ENCODE measurements around the gene IFNA8.
"Not testable (repeated sequence)": the region's sequence is repeated elsewhere in the genome, so short reads cannot be mapped to it uniquely, and the experiment has no call there.

The IFNA8 gene

GRCh38 chr9:21408817-21409216 lies at the start of gene IFNA8:
TSS of gene IFNA8 (plus strand) at chr9:21409117. CDS start at chr9:21409177, 60 bp downstream.
- DNase-seq = no peak

GRCh38 chr9:21362287-21362686 lies 46.6 kb upstream of the IFNA8 start:
- no peak for DNase-seq

GRCh38 chr9:21367169-21367568 lies 41.7 kb upstream of the IFNA8 start:
- not testable (repeated sequence) for DNase-seq

GRCh38 chr9:21367957-21368356 lies 41.0 kb upstream of the IFNA8 start, which contains the start of gene IFNA13:
TSS of gene IFNA13 (minus strand) at chr9:21368057. CDS start at chr9:21368010, 47 bp downstream.
- no peak for DNase-seq

- DNase-seq = not testable (repeated sequence)
Observed at GRCh38 chr9:21371467-21371866, 37.5 kb upstream of the IFNA8 start.

- peak; percentile 30 for DNase-seq
Observed at GRCh38 chr9:21381448-21382339, 27.2 kb upstream of the IFNA8 start.

GRCh38 chr9:21383627-21384026 lies 25.3 kb upstream of the IFNA8 start:
- no peak for DNase-seq

- no peak for DNase-seq
Observed at GRCh38 chr9:21385131-21385670, 23.7 kb upstream of the IFNA8 start, which contains the start of gene IFNA2. TSS of gene IFNA2 (minus strand) at chr9:21385398. CDS start at chr9:21385329, 69 bp downstream.

- peak; percentile 10 for DNase-seq
Observed at GRCh38 chr9:21392270-21392669, 16.6 kb upstream of the IFNA8 start.

- DNase-seq = peak; percentile 54
Observed at GRCh38 chr9:21395778-21396717, 12.9 kb upstream of the IFNA8 start.

GRCh38 chr9:21398955-21399489 lies 9.9 kb upstream of the IFNA8 start:
- no peak for DNase-seq

- DNase-seq = no peak
Observed at GRCh38 chr9:21399956-21400355, 9.0 kb upstream of the IFNA8 start.

- DNase-seq = no peak
Observed at GRCh38 chr9:21402386-21403251, 6.3 kb upstream of the IFNA8 start.

GRCh38 chr9:21404146-21404545 lies 4.8 kb upstream of the IFNA8 start:
- DNase-seq = no peak

GRCh38 chr9:21412107-21412506 lies 3.2 kb downstream of the IFNA8 start:
- DNase-seq = no peak

GRCh38 chr9:21413151-21413550 lies 4.2 kb downstream of the IFNA8 start:
- no peak for DNase-seq

- DNase-seq = peak; percentile 12
Observed at GRCh38 chr9:21413624-21414023, 4.7 kb downstream of the IFNA8 start.

- no peak for DNase-seq
Observed at GRCh38 chr9:21414220-21414940, 5.5 kb downstream of the IFNA8 start.

GRCh38 chr9:21415493-21416267 lies 6.8 kb downstream of the IFNA8 start:
- DNase-seq = no peak

- no peak for DNase-seq
Observed at GRCh38 chr9:21428235-21428634, 19.3 kb downstream of the IFNA8 start.

All from CD4-positive, alpha-beta T cell treated with Interleukin-21 for 1 hour (primary cell).